GM21360 (cell line): ENCODE measurements around the gene GLI1.
A peak's percentile ranks its signal among the peaks of the same experiment; 100 is the strongest.

Experiments used
- ATAC-seq: cut with Tn5 transposase; IDR thresholded peaks from one replicate; pipeline ENCODE4 v1.9.1; 2021; ENCODE audit warnings: mild to moderate bottlenecking, moderate library complexity; ENCODE audit not compliant: unreplicated experiment

The GLI1 gene

GRCh38 chr12:57518176-57518919 lies 58.8 kb downstream of the GLI1 start:
- ATAC-seq: no peak

GRCh38 chr12:57518920-57519795 lies 59.6 kb downstream of the GLI1 start:
- no peak for ATAC-seq

GRCh38 chr12:57519796-57520052 lies 60.1 kb downstream of the GLI1 start:
- ATAC-seq: peak; percentile 0

- peak; percentile 67 for ATAC-seq
Observed at GRCh38 chr12:57520053-57520818, 60.7 kb downstream of the GLI1 start, which contains the start of gene DDIT3. DDIT3 (minus strand) TSS chr12:57520514; CDS start chr12:57517406, 3,108 bp downstream.

GRCh38 chr12:57521525-57522010 lies 62.0 kb downstream of the GLI1 start:
- no peak for ATAC-seq
